Peyer's patch (tissue), 4 donors: ENCODE data around the gene KIF25.

Experiments used
- POLR2A ChIP-seq, 2 donors: fragments of 450-650 bp; IDR thresholded peaks; one replicate each; pipeline ENCODE4 v1.5.1; 2017; ENCODE audit warnings: antibody characterized with exemption in 2 of 2, mild to moderate bottlenecking in 2 of 2, moderate library complexity in 2 of 2
- TF ChIP-seq, protein P1 (sequence below), 6 experiments: fragments of 450-650 bp in 4 of 6; fragments of 200-600 bp in 2 of 6; sonication (generic) in 1 of 6; IDR thresholded peaks; one replicate each; pipeline ENCODE4 v1.5.1; 2017 to 2019; ENCODE audit warnings: antibody characterized with exemption in 6 of 6, mild to moderate bottlenecking in 3 of 6, moderate library complexity in 1 of 6

DNA sequence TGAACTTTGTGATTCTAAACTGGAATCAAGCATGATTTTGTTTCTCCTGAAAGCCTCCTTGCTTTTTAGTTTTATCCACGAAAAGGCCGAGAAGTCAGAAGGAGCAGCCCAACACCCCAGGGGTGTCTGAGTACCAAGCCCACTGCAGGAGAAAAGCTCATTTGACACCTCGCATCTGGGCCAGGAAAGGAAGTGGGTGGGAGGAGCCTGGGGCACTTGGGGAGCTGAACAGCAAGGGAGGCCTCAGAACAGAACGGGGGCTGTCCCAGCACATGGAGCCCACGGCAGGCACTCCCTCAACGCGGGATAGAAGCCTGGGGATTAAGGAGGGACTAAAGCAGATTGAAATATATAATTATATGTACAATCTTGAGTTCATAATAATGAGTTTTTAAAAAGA lies 6.6 kb downstream of the KIF25 start:
- no peak for TF ChIP-seq POLR2A (IDR thresholded peaks at IDR 0.05)
- TF ChIP-seq, protein P1, sequence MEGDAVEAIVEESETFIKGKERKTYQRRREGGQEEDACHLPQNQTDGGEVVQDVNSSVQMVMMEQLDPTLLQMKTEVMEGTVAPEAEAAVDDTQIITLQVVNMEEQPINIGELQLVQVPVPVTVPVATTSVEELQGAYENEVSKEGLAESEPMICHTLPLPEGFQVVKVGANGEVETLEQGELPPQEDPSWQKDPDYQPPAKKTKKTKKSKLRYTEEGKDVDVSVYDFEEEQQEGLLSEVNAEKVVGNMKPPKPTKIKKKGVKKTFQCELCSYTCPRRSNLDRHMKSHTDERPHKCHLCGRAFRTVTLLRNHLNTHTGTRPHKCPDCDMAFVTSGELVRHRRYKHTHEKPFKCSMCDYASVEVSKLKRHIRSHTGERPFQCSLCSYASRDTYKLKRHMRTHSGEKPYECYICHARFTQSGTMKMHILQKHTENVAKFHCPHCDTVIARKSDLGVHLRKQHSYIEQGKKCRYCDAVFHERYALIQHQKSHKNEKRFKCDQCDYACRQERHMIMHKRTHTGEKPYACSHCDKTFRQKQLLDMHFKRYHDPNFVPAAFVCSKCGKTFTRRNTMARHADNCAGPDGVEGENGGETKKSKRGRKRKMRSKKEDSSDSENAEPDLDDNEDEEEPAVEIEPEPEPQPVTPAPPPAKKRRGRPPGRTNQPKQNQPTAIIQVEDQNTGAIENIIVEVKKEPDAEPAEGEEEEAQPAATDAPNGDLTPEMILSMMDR (IDR thresholded peaks at IDR 0.05), result no peak
